Activated naive CD4-positive, alpha-beta T cell treated with anti-CD3 and anti-CD28 coated beads, Interleukin-2, amount 50 U/mL, for 72 hours (primary cell): ENCODE results near the gene MT1A. TPM values are rescaled to one million over a fixed set of nuclear protein-coding genes. Genes with fewer than 3 reads are reported as not detected.
A peak's percentile ranks its signal among the peaks of the same experiment; 100 is the strongest.

Experiments used
- ATAC-seq, 2 donors: fragments of 150-1000 bp; cut with Tn5 transposase; 2 replicates each; pipeline ENCODE4 v1.10.0; 2021; ENCODE audit warnings: mild to moderate bottlenecking in 2 of 2, moderate library complexity in 2 of 2
- DNase-seq, 2 donors: peaks; one replicate each; pipeline ENCODE4 v3.0.0; 2021 to 2022; ENCODE audit warnings: low spot score in 2 of 2
- H3K27ac Mint-ChIP-seq, 2 donors: one replicate each; pipeline ENCODE4 v1.8.0; 2022; ENCODE audit warnings: mild to moderate bottlenecking in 2 of 2, mixed read lengths in 2 of 2
- H3K36me3 Mint-ChIP-seq, 2 donors: one replicate each; pipeline ENCODE4 v1.8.0; 2022; ENCODE audit warnings: mixed read lengths in 2 of 2
- H3K9me3 Mint-ChIP-seq, 2 donors: one replicate each; pipeline ENCODE4 v1.8.0; 2022; ENCODE audit warnings: mixed read lengths in 2 of 2
- total RNA-seq, 2 donors: library from RNA; stranded (reverse); gene quantifications; one replicate each; pipeline ENCODE4 v1.2.3, GENCODE V29; 2022

Gene MT1A
- total RNA-seq, 2 donors from 2014 or later = 1.0 to 4.9 TPM

GRCh38 chr16:56636616-56637413 lies 1.7 kb upstream of the MT1A start:
- no peak for ATAC-seq
- no peak overlapping the region for H3K27ac Mint-ChIP-seq
- H3K9me3 Mint-ChIP-seq = no peaks in the 10 kb centered on the region
- DNase-seq = no peak
- H3K36me3 Mint-ChIP-seq = peaks cover 5 to 19% of the 10 kb centered on the region in 2 donors

- DNase-seq (no peak), ATAC-seq (no peak)
- H3K27ac Mint-ChIP-seq = no peak overlapping the region
- peaks cover 5 to 13% of the 10 kb centered on the region in 2 donors for H3K36me3 Mint-ChIP-seq
- no peaks in the 10 kb centered on the region for H3K9me3 Mint-ChIP-seq
These were observed 579 bp downstream of the MT1A start for GRCh38 chr16:56639045-56639444.

GRCh38 chr16:56640076-56640475 lies 1.6 kb downstream of the MT1A start:
- ATAC-seq = no peak
- Mint-ChIP-seq H3K36me3 (peaks cover under 1 to 7% of the 10 kb centered on the region in 2 donors), H3K27ac (no peak overlapping the region), H3K9me3 (no peaks in the 10 kb centered on the region)
- DNase-seq = no peak

GRCh38 chr16:56641166-56641565 lies 2.7 kb downstream of the MT1A start:
- peaks cover 0 to 5% of the 10 kb centered on the region in 2 donors for H3K36me3 Mint-ChIP-seq
- no peak overlapping the region for H3K27ac Mint-ChIP-seq
- no peaks in the 10 kb centered on the region for H3K9me3 Mint-ChIP-seq
- ATAC-seq (no peak), DNase-seq (no peak)

GRCh38 chr16:56643080-56643778 lies 4.8 kb downstream of the MT1A start:
- peak overlapping the region in 1 of 2 donors; percentile 55 for H3K27ac Mint-ChIP-seq
- DNase-seq (peak; percentile 65 to 79), ATAC-seq (peak; percentile 100)
- H3K36me3 Mint-ChIP-seq = no peaks in the 10 kb centered on the region
- H3K9me3 Mint-ChIP-seq = no peaks in the 10 kb centered on the region

GRCh38 chr16:56643833-56644232 lies 5.4 kb downstream of the MT1A start:
- H3K9me3 Mint-ChIP-seq = no peaks in the 10 kb centered on the region
- H3K27ac Mint-ChIP-seq = peak overlapping the region in 1 of 2 donors; percentile 82
- ATAC-seq = no peak
- no peak for DNase-seq
- H3K36me3 Mint-ChIP-seq = no peaks in the 10 kb centered on the region

- H3K9me3 Mint-ChIP-seq = no peaks in the 10 kb centered on the region
- no peak overlapping the region for H3K27ac Mint-ChIP-seq
- ATAC-seq (no peak), DNase-seq (no peak)
- H3K36me3 Mint-ChIP-seq = no peaks in the 10 kb centered on the region
These were observed 6.8 kb downstream of the MT1A start for GRCh38 chr16:56645311-56645710.

GRCh38 chr16:56645838-56646237 lies 7.4 kb downstream of the MT1A start:
- Mint-ChIP-seq H3K36me3 (no peaks in the 10 kb centered on the region), H3K27ac (no peak overlapping the region), H3K9me3 (no peaks in the 10 kb centered on the region)
- ATAC-seq (no peak), DNase-seq (no peak)

GRCh38 chr16:56647641-56648431 lies 9.4 kb downstream of the MT1A start:
- Mint-ChIP-seq H3K9me3 (no peaks in the 10 kb centered on the region), H3K36me3 (no peaks in the 10 kb centered on the region), H3K27ac (no peak overlapping the region)
- ATAC-seq (no peak), DNase-seq (no peak)

GRCh38 chr16:56649271-56649670 lies 10.8 kb downstream of the MT1A start:
- Mint-ChIP-seq H3K36me3 (no peaks in the 10 kb centered on the region), H3K9me3 (no peaks in the 10 kb centered on the region), H3K27ac (no peak overlapping the region)
- ATAC-seq (no peak), DNase-seq (no peak)

- DNase-seq (no peak), ATAC-seq (no peak)
- Mint-ChIP-seq H3K36me3 (no peaks in the 10 kb centered on the region), H3K27ac (no peak overlapping the region), H3K9me3 (no peaks in the 10 kb centered on the region)
These were observed 11.4 kb downstream of the MT1A start for GRCh38 chr16:56649820-56650219.

GRCh38 chr16:56651586-56651985 lies 13.1 kb downstream of the MT1A start, which contains the start of gene MT1B:
MT1B (plus strand) TSS chr16:56651886; CDS start chr16:56651954, 68 bp downstream.
- H3K36me3 Mint-ChIP-seq = no peaks in the 10 kb centered on the region
- ATAC-seq (no peak), DNase-seq (no peak)
- H3K9me3 Mint-ChIP-seq = no peaks in the 10 kb centered on the region
- H3K27ac Mint-ChIP-seq = no peak within 1 kb of the TSS

GRCh38 chr16:56652600-56652999 lies 14.1 kb downstream of the MT1A start:
- H3K27ac Mint-ChIP-seq = no peak overlapping the region
- ATAC-seq (no peak), DNase-seq (no peak)
- H3K36me3 Mint-ChIP-seq = no peaks in the 10 kb centered on the region
- no peaks in the 10 kb centered on the region for H3K9me3 Mint-ChIP-seq

- no peak for ATAC-seq
- Mint-ChIP-seq H3K27ac (no peak overlapping the region), H3K9me3 (no peaks in the 10 kb centered on the region), H3K36me3 (no peaks in the 10 kb centered on the region)
- no peak for DNase-seq
These were observed 14.8 kb downstream of the MT1A start for GRCh38 chr16:56653218-56653617.

- DNase-seq (peak; percentile 64 to 65), ATAC-seq (peak; percentile 90 to 92)
- H3K36me3 Mint-ChIP-seq = no peaks in the 10 kb centered on the region
- H3K27ac Mint-ChIP-seq = peak within 1 kb of the TSS; percentile 30 to 81
- H3K9me3 Mint-ChIP-seq = no peaks in the 10 kb centered on the region
These were observed 19.3 kb downstream of the MT1A start, which contains the start of gene MT1F for GRCh38 chr16:56657555-56658326. MT1F (plus strand) TSS chr16:56657959; CDS start chr16:56658059, 100 bp downstream.

GRCh38 chr16:56658327-56658875 lies 19.9 kb downstream of the MT1A start:
- no peaks in the 10 kb centered on the region for H3K36me3 Mint-ChIP-seq
- no peak for DNase-seq
- peak overlapping the region; percentile 30 to 81 for H3K27ac Mint-ChIP-seq
- no peak for ATAC-seq
- no peaks in the 10 kb centered on the region for H3K9me3 Mint-ChIP-seq
